Activated CD4-positive, CD25-positive, alpha-beta regulatory T cell treated with anti-CD3 and anti-CD28 coated beads, Interleukin-2, amount 50 U/mL, for 72 hours (primary cell): ENCODE data around the gene MYADM.
"Not testable (repeated sequence)": the region's sequence is repeated elsewhere in the genome, so short reads cannot be mapped to it uniquely, and the experiment has no call there.

ENCODE experiments used
- DNase-seq: peaks from one replicate; pipeline ENCODE4 v3.0.0; 2021

MYADM gene

GRCh38 chr19:53867225-53868090 is at the start of gene MYADM:
MYADM (plus strand) TSS chr19:53867883; CDS start chr19:53873530, 5,647 bp downstream.
- DNase-seq = peak; percentile 98

GRCh38 chr19:53818756-53819155 is 48.9 kb upstream of the MYADM start:
- DNase-seq = no peak

- no peak for DNase-seq
Measured at GRCh38 chr19:53819861-53820260, 47.8 kb upstream of the MYADM start.

- DNase-seq = no peak
Measured at GRCh38 chr19:53823380-53824120, 44.1 kb upstream of the MYADM start.

GRCh38 chr19:53824134-53824611 is 43.5 kb upstream of the MYADM start, which contains the start of gene NLRP12:
NLRP12 (minus strand) TSS chr19:53824314; CDS start chr19:53824174, 140 bp downstream.
- no peak for DNase-seq

GRCh38 chr19:53826876-53827275 is 40.8 kb upstream of the MYADM start:
- no peak for DNase-seq

GRCh38 chr19:53828531-53828930 is 39.2 kb upstream of the MYADM start:
- DNase-seq = no peak

- DNase-seq = not testable (repeated sequence)
Measured at GRCh38 chr19:53832861-53833260, 34.8 kb upstream of the MYADM start.

GRCh38 chr19:53838446-53838845 is 29.2 kb upstream of the MYADM start:
- DNase-seq = not testable (repeated sequence)

- DNase-seq = not testable (repeated sequence)
Measured at GRCh38 chr19:53840241-53840640, 27.4 kb upstream of the MYADM start.

GRCh38 chr19:53840914-53841313 is 26.8 kb upstream of the MYADM start:
- DNase-seq = not testable (repeated sequence)

- DNase-seq = no peak
Measured at GRCh38 chr19:53844849-53845246, 22.8 kb upstream of the MYADM start.

GRCh38 chr19:53847555-53847954 is 20.1 kb upstream of the MYADM start:
- DNase-seq = no peak

- DNase-seq = no peak
Measured at GRCh38 chr19:53849237-53849676, 18.4 kb upstream of the MYADM start.

- no peak for DNase-seq
Measured at GRCh38 chr19:53853707-53854106, 14.0 kb upstream of the MYADM start.

GRCh38 chr19:53864308-53864836 is 3.3 kb upstream of the MYADM start:
- DNase-seq = no peak

GRCh38 chr19:53865523-53865917 is 2.2 kb upstream of the MYADM start:
- no peak for DNase-seq

- DNase-seq = peak; percentile 69
Measured at GRCh38 chr19:53865918-53866864, 1.5 kb upstream of the MYADM start.

- no peak for DNase-seq
Measured at GRCh38 chr19:53866865-53867224, 838 bp upstream of the MYADM start.

GRCh38 chr19:53868091-53868891 is 608 bp downstream of the MYADM start:
- DNase-seq = no peak
